Neural cell (in vitro differentiated cells): ENCODE results near the gene TBC1D16. TPM values are rescaled to one million over a fixed set of nuclear protein-coding genes. Genes with fewer than 3 reads are reported as not detected.

ENCODE experiments used
- H2AFZ ChIP-seq: fragments of 200-600, 300-800 bp; sonication (generic), shearing (Covaris generic); 2 replicates; pipeline ENCODE4 v1.6.0; 2014; ENCODE audit warnings: low read depth, mild to moderate bottlenecking, antibody characterized with exemption, low read length, moderate library complexity
- H3F3A ChIP-seq: fragments of 200-600 bp; shearing (Covaris generic); 2 replicates; pipeline ENCODE4 v1.6.1; 2016; ENCODE audit warnings: mild to moderate bottlenecking, moderate library complexity, mixed read lengths, antibody characterized with exemption, low read length; ENCODE audit not compliant: insufficient read depth, poor library complexity, severe bottlenecking
- H3K27ac ChIP-seq: fragments of 200-600, 300-800 bp; sonication (generic), shearing (Covaris generic); 2 replicates; pipeline ENCODE4 v1.5.1; 2014; ENCODE audit warnings: mild to moderate bottlenecking, low read length, moderate library complexity
- H3K27me3 ChIP-seq: fragments of 300-800, 200-600 bp; sonication (generic), shearing (Covaris generic); 2 replicates; pipeline ENCODE4 v1.6.0; 2014; ENCODE audit warnings: mild to moderate bottlenecking, low read depth, low read length, moderate library complexity; ENCODE audit not compliant: insufficient read depth
- H3K36me3 ChIP-seq: fragments of 300-800, 200-600 bp; sonication (generic), shearing (Covaris generic); 2 replicates; pipeline ENCODE4 v1.5.1; 2014; ENCODE audit warnings: mild to moderate bottlenecking, antibody characterized with exemption, low read length, moderate library complexity; ENCODE audit not compliant: insufficient read depth
- H3K4me2 ChIP-seq: fragments of 300-800, 200-600 bp; sonication (generic), shearing (Covaris generic); 2 replicates; pipeline ENCODE4 v1.6.0; 2014; ENCODE audit warnings: mild to moderate bottlenecking, low read length
- H3K4me3 ChIP-seq: fragments of 300-800, 200-600 bp; sonication (generic), shearing (Covaris generic); 2 replicates; pipeline ENCODE4 v1.5.1; 2014; ENCODE audit warnings: mild to moderate bottlenecking, low read length, moderate library complexity
- H3K79me2 ChIP-seq: fragments of 200-600 bp; shearing (Covaris generic); replicated peaks from 2 replicates; pipeline ENCODE4 v1.6.0; 2014; ENCODE audit warnings: mild to moderate bottlenecking, low read length, moderate library complexity; ENCODE audit not compliant: insufficient read depth
- H3K9ac ChIP-seq: fragments of 300-800, 200-600 bp; sonication (generic), shearing (Covaris generic); 2 replicates; pipeline ENCODE4 v1.6.1; 2016; ENCODE audit warnings: mild to moderate bottlenecking, low read length, mixed read lengths
- H3K9me2 ChIP-seq: fragments of 200-600 bp; shearing (Covaris generic); 2 replicates; pipeline ENCODE4 v1.6.1; 2016; ENCODE audit warnings: mild to moderate bottlenecking, low read length, mixed read lengths; ENCODE audit not compliant: insufficient read depth
- H3K9me3 ChIP-seq: fragments of 200-600, 300-800 bp; sonication (generic), shearing (Covaris generic); 2 replicates; pipeline ENCODE4 v1.6.1; 2016; ENCODE audit warnings: mild to moderate bottlenecking, mixed run types, low read length, moderate library complexity, mixed read lengths
- H4K20me1 ChIP-seq: fragments of 200-600 bp; shearing (Covaris generic); 2 replicates; pipeline ENCODE4 v1.6.1; 2016; ENCODE audit warnings: mild to moderate bottlenecking, mixed run types; ENCODE audit not compliant: insufficient read depth
- EP300 ChIP-seq: fragments of 450-650 bp; conservative IDR thresholded peaks from 2 replicates; pipeline ENCODE4 v1.6.1; 2014; ENCODE audit warnings: antibody characterized with exemption, mild to moderate bottlenecking, moderate library complexity; ENCODE audit not compliant: poor library complexity, severe bottlenecking
- EZH2 ChIP-seq: fragments of 200-600, 300-800 bp; shearing (Covaris generic), sonication (generic); IDR thresholded peaks from 2 replicates; pipeline ENCODE4 v1.6.1; 2014; ENCODE audit warnings: antibody characterized with exemption, low read length, borderline replicate concordance, mild to moderate bottlenecking; ENCODE audit not compliant: insufficient read depth, poor library complexity, severe bottlenecking
- MXI1 ChIP-seq: fragments of 450-650 bp; conservative IDR thresholded peaks from 2 replicates; pipeline ENCODE4 v1.6.1; 2014; ENCODE audit warnings: antibody characterized with exemption, mild to moderate bottlenecking; ENCODE audit not compliant: poor library complexity, severe bottlenecking
- POLR2AphosphoS5 ChIP-seq: IDR thresholded peaks from 2 replicates; pipeline ENCODE4 v1.6.1; 2012
- RAD21 ChIP-seq: fragments of 450-650 bp; conservative IDR thresholded peaks from 2 replicates; pipeline ENCODE4 v1.6.1; 2014; ENCODE audit warnings: antibody characterized with exemption, mild to moderate bottlenecking, moderate library complexity
- SMC3 ChIP-seq: fragments of 450-650 bp; conservative IDR thresholded peaks from 2 replicates; pipeline ENCODE4 v1.6.1; 2014; ENCODE audit warnings: antibody characterized with exemption, mild to moderate bottlenecking, moderate library complexity; ENCODE audit not compliant: poor library complexity
- TAF1 ChIP-seq: IDR thresholded peaks from 2 replicates; pipeline ENCODE4 v1.6.1; 2012; ENCODE audit warnings: low read depth
- polyA plus RNA-seq: library from polyadenylated mRNA; depleted of rRNA; stranded (reverse); fragments of >200 nt; gene quantifications from 2 replicates; pipeline ENCODE4 v1.2.3, GENCODE V29; 2014
- TF ChIP-seq, protein P1 (sequence below): IDR thresholded peaks from 2 replicates; pipeline ENCODE4 v1.6.1; 2012; ENCODE audit warnings: borderline replicate concordance
- TF ChIP-seq, protein P2 (sequence below): fragments of 450-650 bp; IDR thresholded peaks from 2 replicates; pipeline ENCODE4 v1.5.1; 2014; ENCODE audit warnings: antibody characterized with exemption, mild to moderate bottlenecking, moderate library complexity; ENCODE audit not compliant: poor library complexity, severe bottlenecking

Gene TBC1D16
- polyA plus RNA-seq, 1 donor from 2014 or later: 19.8 TPM

DNA sequence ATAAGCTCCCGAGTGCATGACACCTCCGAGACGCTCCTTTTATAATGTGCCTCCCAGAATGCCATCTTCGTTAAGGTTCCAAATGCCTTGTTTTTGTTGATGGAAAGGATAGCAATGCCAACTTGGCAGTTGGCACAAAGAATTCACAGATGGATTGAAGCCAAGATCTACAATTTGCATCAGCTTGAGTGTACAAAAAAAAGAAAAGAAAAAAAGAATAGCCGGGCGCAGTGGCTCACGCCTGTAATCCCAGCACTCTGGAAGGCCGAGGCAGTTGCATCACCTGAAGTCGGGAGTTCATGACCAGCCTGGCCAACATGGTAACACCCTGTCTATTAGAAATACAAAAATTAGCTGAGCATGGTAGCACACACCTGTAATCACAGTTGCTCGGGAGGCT is 7.6 kb downstream of the TBC1D16 start:
- Histone ChIP-seq H3K9me3 (no peaks in the 10 kb centered on the region), H3K79me2 (peaks cover 58% of the 10 kb centered on the region), H3K36me3 (no peaks in the 10 kb centered on the region), H3F3A (no peaks in the 10 kb centered on the region), H3K4me3 (no peak overlapping the region), H3K9ac (no peak overlapping the region), H3K27ac (no peak overlapping the region), H3K9me2 (no peaks in the 10 kb centered on the region), H3K4me2 (no peak overlapping the region), H3K27me3 (no peaks in the 10 kb centered on the region), H4K20me1 (no peaks in the 10 kb centered on the region), H2AFZ (no peak overlapping the region)
- TF ChIP-seq POLR2AphosphoS5: no peak
- no peak for TF ChIP-seq RAD21
- TF ChIP-seq MXI1: no peak
- no peak for TF ChIP-seq EP300
- no peak for TF ChIP-seq SMC3
- no peak for TF ChIP-seq TAF1
- no peak for TF ChIP-seq EZH2
- TF ChIP-seq, protein P1, sequence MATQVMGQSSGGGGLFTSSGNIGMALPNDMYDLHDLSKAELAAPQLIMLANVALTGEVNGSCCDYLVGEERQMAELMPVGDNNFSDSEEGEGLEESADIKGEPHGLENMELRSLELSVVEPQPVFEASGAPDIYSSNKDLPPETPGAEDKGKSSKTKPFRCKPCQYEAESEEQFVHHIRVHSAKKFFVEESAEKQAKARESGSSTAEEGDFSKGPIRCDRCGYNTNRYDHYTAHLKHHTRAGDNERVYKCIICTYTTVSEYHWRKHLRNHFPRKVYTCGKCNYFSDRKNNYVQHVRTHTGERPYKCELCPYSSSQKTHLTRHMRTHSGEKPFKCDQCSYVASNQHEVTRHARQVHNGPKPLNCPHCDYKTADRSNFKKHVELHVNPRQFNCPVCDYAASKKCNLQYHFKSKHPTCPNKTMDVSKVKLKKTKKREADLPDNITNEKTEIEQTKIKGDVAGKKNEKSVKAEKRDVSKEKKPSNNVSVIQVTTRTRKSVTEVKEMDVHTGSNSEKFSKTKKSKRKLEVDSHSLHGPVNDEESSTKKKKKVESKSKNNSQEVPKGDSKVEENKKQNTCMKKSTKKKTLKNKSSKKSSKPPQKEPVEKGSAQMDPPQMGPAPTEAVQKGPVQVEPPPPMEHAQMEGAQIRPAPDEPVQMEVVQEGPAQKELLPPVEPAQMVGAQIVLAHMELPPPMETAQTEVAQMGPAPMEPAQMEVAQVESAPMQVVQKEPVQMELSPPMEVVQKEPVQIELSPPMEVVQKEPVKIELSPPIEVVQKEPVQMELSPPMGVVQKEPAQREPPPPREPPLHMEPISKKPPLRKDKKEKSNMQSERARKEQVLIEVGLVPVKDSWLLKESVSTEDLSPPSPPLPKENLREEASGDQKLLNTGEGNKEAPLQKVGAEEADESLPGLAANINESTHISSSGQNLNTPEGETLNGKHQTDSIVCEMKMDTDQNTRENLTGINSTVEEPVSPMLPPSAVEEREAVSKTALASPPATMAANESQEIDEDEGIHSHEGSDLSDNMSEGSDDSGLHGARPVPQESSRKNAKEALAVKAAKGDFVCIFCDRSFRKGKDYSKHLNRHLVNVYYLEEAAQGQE: no peak
- TF ChIP-seq, protein P2, sequence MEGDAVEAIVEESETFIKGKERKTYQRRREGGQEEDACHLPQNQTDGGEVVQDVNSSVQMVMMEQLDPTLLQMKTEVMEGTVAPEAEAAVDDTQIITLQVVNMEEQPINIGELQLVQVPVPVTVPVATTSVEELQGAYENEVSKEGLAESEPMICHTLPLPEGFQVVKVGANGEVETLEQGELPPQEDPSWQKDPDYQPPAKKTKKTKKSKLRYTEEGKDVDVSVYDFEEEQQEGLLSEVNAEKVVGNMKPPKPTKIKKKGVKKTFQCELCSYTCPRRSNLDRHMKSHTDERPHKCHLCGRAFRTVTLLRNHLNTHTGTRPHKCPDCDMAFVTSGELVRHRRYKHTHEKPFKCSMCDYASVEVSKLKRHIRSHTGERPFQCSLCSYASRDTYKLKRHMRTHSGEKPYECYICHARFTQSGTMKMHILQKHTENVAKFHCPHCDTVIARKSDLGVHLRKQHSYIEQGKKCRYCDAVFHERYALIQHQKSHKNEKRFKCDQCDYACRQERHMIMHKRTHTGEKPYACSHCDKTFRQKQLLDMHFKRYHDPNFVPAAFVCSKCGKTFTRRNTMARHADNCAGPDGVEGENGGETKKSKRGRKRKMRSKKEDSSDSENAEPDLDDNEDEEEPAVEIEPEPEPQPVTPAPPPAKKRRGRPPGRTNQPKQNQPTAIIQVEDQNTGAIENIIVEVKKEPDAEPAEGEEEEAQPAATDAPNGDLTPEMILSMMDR: no peak

DNA sequence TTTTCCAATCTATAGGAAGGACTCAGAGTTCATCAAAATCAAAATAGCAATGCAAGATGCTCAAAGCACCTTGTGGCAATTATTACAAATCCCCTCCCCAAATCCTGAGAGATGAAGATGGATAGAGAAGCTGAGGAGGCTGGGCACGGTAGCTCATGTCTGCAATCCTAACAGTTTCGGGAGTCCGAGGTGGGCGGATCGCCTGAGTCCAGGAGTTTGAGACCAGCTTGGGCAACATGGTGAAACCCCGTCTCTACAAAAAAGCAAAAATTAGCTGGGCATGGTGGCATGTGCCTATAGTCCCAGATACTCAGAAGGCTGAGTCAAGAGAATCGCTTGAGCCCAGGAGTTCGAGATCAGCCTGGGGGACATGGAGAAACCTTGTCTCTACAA is 8.6 kb downstream of the TBC1D16 start:
- Histone ChIP-seq H3K36me3 (no peaks in the 10 kb centered on the region), H3K27me3 (no peaks in the 10 kb centered on the region), H3F3A (no peaks in the 10 kb centered on the region), H3K9ac (no peak overlapping the region), H3K4me3 (no peak overlapping the region), H3K79me2 (peaks cover 48% of the 10 kb centered on the region), H4K20me1 (no peaks in the 10 kb centered on the region), H3K9me2 (no peaks in the 10 kb centered on the region), H3K27ac (no peak overlapping the region), H2AFZ (no peak overlapping the region), H3K9me3 (no peaks in the 10 kb centered on the region), H3K4me2 (no peak overlapping the region)
- no peak for TF ChIP-seq TAF1

DNA sequence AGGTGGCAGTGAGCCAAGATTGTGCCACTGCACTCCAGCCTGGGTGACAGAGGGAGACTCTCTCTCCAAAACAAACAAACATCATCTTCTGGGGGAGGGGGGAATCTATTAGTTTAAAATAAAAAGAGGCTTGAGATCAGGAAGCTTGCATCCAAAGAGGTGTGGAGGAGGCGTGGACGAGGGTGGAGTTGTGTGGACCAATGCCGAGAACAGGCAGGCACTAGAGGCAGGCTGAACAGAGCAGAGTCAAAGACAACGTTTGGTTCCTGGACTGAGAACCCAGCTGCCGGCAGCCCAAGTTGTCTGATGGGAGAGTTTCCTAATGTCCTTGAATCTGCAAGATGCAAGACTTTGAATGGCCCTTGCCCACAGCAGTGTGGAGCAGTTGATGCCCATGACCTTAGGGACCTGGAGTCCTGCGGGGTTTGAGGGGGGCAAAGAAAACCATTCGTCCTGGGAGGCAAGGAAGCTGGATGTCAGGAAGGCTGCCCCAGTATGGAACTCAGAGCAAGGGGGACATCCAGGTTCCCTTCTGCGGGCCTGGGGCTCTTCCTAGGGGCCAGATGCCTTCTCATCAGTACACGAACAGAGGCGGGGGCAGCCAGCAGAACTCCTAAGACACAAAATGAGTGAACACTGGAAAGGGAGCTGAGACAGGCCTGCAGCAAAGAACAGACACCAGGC is 9.2 kb downstream of the TBC1D16 start:
- no peak overlapping the region for H3K4me2 ChIP-seq
- H3K4me3 ChIP-seq: no peak overlapping the region
- H3K27me3 ChIP-seq: no peaks in the 10 kb centered on the region
- no peak overlapping the region for H3K9ac ChIP-seq
- no peaks in the 10 kb centered on the region for H3K36me3 ChIP-seq
- H4K20me1 ChIP-seq: no peaks in the 10 kb centered on the region
- no peak overlapping the region for H2AFZ ChIP-seq
- peaks cover 42% of the 10 kb centered on the region for H3K79me2 ChIP-seq
- no peaks in the 10 kb centered on the region for H3K9me2 ChIP-seq
- no peak overlapping the region for H3K27ac ChIP-seq
- H3K9me3 ChIP-seq: no peaks in the 10 kb centered on the region
- TF ChIP-seq TAF1 (no peak), EP300 (no peak), SMC3 (no peak), RAD21 (no peak), EZH2 (no peak), MXI1 (no peak)
- TF ChIP-seq, protein P1: no peak
- TF ChIP-seq, protein P2: no peak
- H3F3A ChIP-seq: no peaks in the 10 kb centered on the region
